Measurements from ENCODE around the gene GAK. TPM values are rescaled to one million over a fixed set of nuclear protein-coding genes. Genes with fewer than 3 reads are reported as not detected.
"Not testable (repeated sequence)": the region's sequence is repeated elsewhere in the genome, so short reads cannot be mapped to it uniquely, and the experiment has no call there.

The GAK gene
- polyA plus RNA-seq (ENCODE audit: insufficient read length in 12 of 12) = 10 to 100 TPM in 11 of 12 donors, not detected in 1; 21.9 to 63.2 (median 31.1) TPM
- long read RNA-seq, donor 1, partial matches to known transcripts = 9 of 14 reads
- long read RNA-seq, donor 1, other reads (novel, unspliced or antisense) = 0 of 14 reads
- long read RNA-seq, donor 2, partial matches to known transcripts = 0 of 1 reads
- long read RNA-seq, donor 2, other reads (novel, unspliced or antisense) = 0 of 1 reads
- long read RNA-seq, donor 3, full-length matches to known transcripts = 2 of 2 reads
- long read RNA-seq, donor 3, partial matches to known transcripts = 0 of 2 reads
- long read RNA-seq, donor 3, other reads (novel, unspliced or antisense) = 0 of 2 reads
- long read RNA-seq, donor 4, partial matches to known transcripts = 0 of 1 reads
- long read RNA-seq, donor 4, other reads (novel, unspliced or antisense) = 0 of 1 reads
- long read RNA-seq, donor 5, full-length matches to known transcripts = 1 of 1 reads
- long read RNA-seq, donor 5, partial matches to known transcripts = 0 of 1 reads
- long read RNA-seq, donor 5, other reads (novel, unspliced or antisense) = 0 of 1 reads
- long read RNA-seq, donor 6, partial matches to known transcripts = 0 of 1 reads
- long read RNA-seq, donor 6, other reads (novel, unspliced or antisense) = 0 of 1 reads
- long read RNA-seq, donor 7, partial matches to known transcripts = 0 of 1 reads
- long read RNA-seq, donor 7, other reads (novel, unspliced or antisense) = 0 of 1 reads
- long read RNA-seq, donor 8, full-length matches to known transcripts = 4 of 4 reads
- long read RNA-seq, donor 8, partial matches to known transcripts = 0 of 4 reads
- long read RNA-seq, donor 8, other reads (novel, unspliced or antisense) = 0 of 4 reads
- long read RNA-seq, donor 9 = 0 reads
- long read RNA-seq, donor 10, partial matches to known transcripts = 0 of 1 reads
- long read RNA-seq, donor 10, other reads (novel, unspliced or antisense) = 0 of 1 reads
- long read RNA-seq, donor 11, partial matches to known transcripts = 0 of 1 reads
- long read RNA-seq, donor 11, other reads (novel, unspliced or antisense) = 0 of 1 reads

- DNase-seq = peak; percentile 97
Measured at GRCh38 chr4:931960-932712, at the start of gene GAK, which contains the start of gene TMEM175. TSS of gene GAK (minus strand) at chr4:932316. CDS start at chr4:932187, 129 bp downstream. TSS of gene TMEM175 (plus strand) at chr4:932460. CDS start at chr4:947740, 15,280 bp downstream.

DNA sequence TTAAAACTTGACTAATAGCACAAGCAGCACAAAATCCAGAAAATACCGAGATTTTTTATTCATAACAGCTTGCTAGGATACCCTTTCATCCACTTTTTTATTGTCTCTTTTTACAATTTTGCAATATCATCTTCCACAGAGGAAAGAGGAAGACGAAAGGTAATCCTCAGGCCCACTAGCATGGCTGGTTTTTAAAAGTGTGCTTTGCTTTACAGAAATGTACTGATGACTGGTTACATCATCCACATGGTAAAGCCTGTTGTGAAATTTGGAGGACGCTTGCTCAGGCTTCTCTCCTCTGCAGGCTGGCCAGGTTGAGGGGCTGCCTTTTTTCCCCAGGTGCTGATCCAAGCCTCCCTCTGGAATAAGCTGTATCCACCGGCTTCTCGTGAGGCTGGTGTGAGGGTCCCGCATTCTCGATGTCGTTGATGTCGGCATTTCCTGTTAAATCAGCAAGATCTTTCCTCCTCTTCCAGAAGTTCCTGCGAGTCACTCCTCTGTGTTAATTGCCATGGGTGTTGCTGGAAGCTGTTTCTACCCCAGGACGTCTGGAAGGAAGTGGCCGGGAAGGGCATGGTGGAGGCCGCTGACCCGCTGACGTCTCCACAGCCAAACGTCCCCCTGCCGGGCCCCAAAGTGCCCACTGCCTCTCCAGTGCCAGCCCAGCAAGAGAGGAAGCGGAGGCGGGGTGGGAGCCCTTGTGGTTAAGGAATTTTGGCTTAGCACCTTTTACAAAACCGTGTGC, 47.0 kb upstream of the GAK start:
- DNase-seq = no peak

GRCh38 chr4:976016-976415, 43.9 kb upstream of the GAK start:
- not testable (repeated sequence) for DNase-seq

DNA sequence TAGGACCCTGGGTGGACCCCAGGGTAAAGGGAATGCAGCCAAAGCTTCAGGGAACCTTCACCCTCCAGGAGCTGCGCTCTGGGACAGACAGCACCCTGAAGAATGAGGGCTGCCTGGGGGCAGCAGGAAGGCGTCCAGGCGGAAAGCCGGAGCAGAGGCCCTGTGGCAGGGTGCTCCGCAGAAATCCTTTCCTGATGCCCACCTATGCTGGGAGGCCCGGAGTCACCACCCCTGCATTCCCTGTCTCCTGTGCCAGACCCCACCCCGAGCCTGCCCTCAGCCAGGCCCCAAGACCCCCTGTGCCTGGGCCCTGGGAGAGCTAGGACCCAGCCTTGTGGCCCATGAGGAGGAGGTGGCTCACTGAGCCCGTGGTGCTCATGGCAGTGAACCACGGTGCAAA, 42.6 kb upstream of the GAK start:
- DNase-seq = no peak

DNA sequence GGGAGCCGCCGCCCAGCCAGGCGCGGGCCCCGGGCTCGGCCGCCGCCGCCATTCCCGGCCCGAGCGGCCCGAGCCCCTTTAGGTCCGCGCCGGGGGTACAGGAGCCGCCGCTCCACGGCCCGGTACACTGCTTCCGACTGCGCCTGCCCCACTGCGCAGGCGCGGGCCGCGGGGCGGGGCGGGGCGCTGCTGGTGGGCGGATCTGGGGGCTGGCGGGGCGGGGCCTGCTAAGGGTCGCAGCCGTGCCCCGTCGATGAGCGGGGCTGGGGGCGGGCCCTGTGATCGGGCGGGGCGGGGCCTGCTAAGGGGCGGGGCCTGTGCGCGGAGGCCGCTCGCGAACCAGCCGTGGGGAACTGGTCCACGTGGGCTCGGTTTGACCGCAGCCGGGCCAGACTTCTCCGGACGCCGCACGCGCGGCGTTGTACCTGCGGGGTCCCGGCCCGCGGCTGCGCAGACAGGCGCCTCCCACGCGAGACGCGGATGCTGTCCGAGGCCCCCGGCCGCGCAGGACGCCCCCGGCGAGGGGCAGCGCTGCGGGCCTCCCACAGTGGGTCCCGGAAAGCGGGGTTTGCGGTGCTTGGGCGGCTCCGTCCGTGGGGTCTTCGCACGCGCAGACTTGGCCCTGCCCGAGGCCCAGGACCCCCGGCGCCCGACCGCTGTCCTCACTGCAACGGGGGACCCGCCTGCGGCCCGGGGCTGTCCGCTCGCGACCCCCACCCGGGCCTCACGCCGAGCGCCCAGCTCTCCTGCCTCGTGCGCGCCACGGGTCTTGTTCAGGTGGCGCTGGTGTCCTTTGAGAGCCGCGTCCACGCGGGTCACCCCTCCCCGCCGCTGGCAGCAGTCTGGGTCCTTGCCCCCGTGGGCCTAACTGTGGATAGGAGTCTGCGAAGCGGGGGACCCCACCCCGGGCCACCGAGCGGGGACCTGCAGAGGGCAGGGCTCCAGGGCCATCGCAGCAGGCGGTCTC, 41.6 kb upstream of the GAK start, which contains the start of gene DGKQ:
Gene DGKQ (minus strand): TSS at position 139 of the 967 bp plus-strand sequence. CDS start 87 bp downstream, at position 52.
- peak; percentile 69 for DNase-seq

- DNase-seq = no peak
Measured at GRCh38 chr4:972651-973424, 40.7 kb upstream of the GAK start.

- DNase-seq = no peak
Measured at GRCh38 chr4:971666-972500, 39.8 kb upstream of the GAK start.

GRCh38 chr4:970854-971520, 38.9 kb upstream of the GAK start:
- DNase-seq = no peak

DNA sequence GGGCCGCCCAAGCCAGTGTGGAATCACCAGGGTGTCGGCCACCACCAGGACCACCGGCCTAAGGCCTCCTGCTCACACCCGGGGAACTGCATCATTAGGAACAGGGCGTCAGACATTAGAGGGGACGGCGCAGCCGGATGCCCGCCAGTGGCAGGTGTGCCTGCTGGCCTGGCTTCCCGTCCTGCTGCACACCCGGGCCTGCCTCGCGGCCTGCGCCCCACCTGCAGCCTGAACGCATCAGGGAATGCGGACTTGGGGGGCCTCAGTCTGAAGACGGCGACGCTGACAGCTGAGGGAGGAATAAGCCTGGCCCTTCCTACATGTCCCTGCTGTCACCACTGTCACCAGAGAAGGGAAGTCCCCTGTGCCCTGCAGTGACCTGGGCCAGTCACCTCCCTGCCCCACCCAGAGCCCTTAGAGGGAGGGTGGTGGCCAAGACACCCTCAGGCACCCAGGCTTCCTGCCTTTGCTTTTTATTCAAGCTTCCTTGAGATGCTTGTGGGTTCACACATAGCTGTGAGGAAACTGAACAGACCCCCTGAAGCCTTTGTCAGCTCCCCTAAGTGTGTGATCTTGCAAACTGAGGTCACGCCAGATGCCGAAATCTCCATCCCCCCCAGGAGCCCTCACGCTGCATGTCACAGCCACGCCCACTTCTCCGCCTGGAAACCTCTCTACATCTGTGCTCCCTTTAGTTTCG, 38.1 kb upstream of the GAK start:
- DNase-seq = no peak

GRCh38 chr4:968621-969394, 36.7 kb upstream of the GAK start:
- no peak for DNase-seq

DNA sequence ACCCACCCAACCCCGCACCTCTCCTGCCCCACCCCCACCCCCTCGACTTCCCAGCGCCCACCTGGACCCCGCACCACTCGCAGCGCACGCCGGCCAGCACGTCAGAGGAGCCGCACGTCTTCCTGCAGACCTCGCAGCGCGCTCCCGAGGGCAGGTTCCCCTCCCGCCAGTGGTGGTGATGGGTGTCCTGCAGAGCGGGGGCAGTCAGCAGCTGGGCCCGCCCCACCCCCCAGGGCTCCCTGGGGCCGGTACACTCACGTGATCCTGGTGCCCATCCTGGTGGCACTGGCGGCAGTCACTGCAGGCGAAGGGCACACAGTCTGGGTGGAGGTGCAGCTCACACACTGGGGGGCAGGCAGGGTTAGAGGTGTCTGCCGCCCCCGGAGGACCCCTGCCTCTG, 36.1 kb upstream of the GAK start:
- no peak for DNase-seq

DNA sequence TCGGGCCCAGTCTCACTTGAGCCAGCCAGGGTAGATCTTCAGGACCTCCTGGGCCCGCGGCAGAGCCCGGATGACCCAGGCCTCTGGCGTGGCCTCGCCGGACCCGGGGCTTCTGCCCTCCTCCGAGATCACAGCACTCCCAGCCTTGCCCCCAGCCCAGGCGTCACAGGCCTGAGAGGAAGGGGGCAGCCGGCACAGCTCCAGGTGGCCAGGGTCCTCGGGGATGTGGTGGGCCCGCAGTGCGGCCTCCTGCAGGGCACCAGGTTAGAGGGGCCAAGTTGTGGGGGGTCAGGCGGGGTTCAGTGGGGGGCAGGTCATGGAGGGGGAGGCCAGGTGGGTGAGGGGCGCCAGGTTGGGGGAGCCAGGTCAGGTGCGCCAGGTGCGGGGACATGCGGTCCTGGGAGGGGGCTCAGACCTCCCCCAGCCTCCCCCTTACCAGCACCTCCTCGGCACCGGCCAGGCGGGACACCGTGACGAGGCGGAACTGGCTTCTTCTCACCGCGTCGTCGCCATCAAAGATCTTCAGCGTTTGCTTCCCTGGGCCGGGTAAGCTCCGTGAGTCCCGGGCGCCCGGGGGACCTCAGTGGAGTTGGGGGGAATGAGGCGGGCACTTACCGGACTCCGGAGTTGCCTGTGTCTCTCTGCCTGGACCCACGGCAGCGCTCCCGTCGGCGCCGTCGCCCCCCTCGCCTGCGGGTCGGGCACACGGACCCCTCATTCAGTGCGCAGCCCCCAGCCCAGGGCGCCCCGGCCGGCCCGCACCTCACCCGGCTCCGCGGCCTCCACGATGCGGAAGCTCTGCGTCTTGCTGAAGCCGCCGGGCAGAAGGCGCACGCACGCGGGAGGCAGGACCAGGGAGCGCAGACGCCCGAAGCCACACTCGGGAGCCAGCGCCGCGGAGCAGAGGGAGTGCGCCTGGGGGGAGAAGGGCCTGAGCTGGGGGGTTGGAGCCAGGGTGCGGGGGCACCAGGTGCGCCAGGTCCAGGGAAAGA, 35.3 kb upstream of the GAK start:
- no peak for DNase-seq

- no peak for DNase-seq
Measured at GRCh38 chr4:966266-967112, 34.4 kb upstream of the GAK start.

Data from muscle of arm (tissue), 14 donors.